GM12864 (cell line): ENCODE data around the gene KHK.

Experiments
- DNase-seq: peaks from one replicate; pipeline ENCODE4 v3.0.0-alpha.2; 2011; ENCODE audit warnings: low read depth
- H3K4me3 ChIP-seq: 2 replicates; pipeline ENCODE4 v1.5.1; 2011; ENCODE audit warnings: mild to moderate bottlenecking, low read depth, low read length, control low read depth
- TF ChIP-seq, protein P1 (sequence below): IDR thresholded peaks from 2 replicates; pipeline ENCODE4 v1.5.1; 2011; ENCODE audit warnings: low read depth, mild to moderate bottlenecking, moderate library complexity, low read length, control low read depth, inconsistent platforms; ENCODE audit errors: missing control alignments

The KHK gene

DNA sequence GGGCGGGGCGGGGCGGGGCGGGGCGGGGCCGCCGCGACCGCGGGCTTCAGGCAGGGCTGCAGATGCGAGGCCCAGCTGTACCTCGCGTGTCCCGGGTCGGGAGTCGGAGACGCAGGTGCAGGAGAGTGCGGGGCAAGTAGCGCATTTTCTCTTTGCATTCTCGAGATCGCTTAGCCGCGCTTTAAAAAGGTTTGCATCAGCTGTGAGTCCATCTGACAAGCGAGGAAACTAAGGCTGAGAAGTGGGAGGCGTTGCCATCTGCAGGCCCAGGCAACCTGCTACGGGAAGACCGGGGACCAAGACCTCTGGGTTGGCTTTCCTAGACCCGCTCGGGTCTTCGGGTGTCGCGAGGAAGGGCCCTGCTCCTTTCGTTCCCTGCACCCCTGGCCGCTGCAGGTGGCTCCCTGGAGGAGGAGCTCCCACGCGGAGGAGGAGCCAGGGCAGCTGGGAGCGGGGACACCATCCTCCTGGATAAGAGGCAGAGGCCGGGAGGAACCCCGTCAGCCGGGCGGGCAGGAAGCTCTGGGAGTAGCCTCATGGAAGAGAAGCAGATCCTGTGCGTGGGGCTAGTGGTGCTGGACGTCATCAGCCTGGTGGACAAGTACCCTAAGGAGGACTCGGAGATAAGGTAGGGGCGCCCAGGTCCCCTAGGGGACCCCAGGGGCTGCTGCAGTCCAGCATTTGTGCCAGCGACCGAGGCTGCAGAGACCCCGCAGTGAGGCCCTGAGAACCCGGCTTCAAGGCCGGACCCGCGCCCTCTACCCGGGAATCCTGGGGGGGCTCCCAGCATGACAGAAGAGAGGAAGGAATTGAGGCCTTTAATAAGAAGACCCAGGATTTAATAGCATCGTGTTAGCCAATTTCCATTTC lies at the start of gene KHK:
Gene KHK (plus strand): TSS at position 49 of the 870 bp plus-strand sequence. CDS start 488 bp downstream, at position 537.
- peak within 1 kb of the TSS; percentile 60 for H3K4me3 ChIP-seq
- DNase-seq: no peak
- TF ChIP-seq, protein P1, sequence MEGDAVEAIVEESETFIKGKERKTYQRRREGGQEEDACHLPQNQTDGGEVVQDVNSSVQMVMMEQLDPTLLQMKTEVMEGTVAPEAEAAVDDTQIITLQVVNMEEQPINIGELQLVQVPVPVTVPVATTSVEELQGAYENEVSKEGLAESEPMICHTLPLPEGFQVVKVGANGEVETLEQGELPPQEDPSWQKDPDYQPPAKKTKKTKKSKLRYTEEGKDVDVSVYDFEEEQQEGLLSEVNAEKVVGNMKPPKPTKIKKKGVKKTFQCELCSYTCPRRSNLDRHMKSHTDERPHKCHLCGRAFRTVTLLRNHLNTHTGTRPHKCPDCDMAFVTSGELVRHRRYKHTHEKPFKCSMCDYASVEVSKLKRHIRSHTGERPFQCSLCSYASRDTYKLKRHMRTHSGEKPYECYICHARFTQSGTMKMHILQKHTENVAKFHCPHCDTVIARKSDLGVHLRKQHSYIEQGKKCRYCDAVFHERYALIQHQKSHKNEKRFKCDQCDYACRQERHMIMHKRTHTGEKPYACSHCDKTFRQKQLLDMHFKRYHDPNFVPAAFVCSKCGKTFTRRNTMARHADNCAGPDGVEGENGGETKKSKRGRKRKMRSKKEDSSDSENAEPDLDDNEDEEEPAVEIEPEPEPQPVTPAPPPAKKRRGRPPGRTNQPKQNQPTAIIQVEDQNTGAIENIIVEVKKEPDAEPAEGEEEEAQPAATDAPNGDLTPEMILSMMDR: no peak

DNA sequence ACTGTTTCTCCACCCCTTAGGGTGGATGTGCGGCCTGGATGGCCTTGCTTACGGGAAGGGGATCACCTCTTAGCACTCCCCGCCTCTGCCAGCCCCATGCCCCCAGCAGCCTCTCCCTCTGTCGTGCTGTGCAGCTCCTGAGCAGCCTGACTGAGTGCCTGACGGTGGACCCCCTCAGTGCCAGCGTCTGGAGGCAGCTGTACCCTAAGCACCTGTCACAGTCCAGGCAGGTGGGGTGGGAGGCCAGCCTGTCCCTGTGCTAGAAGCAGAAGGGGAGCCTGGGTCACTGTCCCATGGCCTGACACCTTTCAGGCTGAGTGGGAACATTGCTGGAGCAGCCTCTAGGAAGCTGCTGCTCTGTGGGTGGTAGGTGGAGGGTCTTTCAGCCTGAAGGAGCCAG lies 48.6 kb upstream of the KHK start:
- DNase-seq: no peak
- no peak overlapping the region for H3K4me3 ChIP-seq
- TF ChIP-seq, protein P1: no peak

GRCh38 chr2:27038631-27039339 lies 47.8 kb upstream of the KHK start:
- TF ChIP-seq, protein P1: no peak
- no peak for DNase-seq
- H3K4me3 ChIP-seq: no peak overlapping the region

DNA sequence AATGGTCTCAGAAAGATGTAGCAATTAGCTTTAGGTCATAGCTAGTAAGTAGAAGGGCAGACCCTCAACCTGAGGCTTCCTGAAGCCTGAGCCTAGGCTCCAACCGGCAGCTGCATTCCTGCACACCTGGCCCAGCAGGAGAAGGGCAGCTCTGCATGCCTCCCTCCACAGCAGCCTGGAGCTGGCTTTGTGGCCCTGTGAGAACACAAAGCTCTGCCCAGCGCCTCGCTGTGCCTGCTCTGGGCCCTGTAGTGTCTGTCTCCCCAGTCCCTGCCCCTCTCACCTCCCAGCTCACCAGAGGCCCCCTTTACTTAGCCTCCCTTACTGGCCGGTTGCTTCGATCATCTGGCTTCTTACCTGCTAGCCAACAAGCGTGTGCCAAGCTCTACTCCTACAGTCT lies 47.1 kb upstream of the KHK start:
- TF ChIP-seq, protein P1: no peak
- DNase-seq: no peak
- no peak overlapping the region for H3K4me3 ChIP-seq

DNA sequence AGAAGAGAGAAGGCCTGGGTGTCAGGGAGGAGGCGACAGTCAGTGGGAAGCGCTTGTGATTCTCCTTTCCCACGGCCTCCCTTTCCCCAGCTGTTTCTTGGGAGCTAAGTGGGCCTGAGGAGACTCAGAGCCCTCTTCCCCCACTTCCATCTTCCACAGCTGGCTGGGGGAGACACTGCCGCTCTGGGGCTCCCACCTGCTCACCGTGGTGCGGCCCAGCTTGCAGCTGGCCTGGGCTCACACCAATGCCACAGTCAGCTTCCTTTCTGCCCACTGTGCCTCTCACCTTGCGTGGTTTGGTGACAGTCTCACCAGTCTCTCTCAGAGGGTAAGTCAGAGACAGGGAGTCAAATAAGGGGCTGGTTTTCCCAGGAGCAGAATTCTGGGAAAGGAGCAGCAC lies 46.7 kb upstream of the KHK start:
- no peak overlapping the region for H3K4me3 ChIP-seq
- TF ChIP-seq, protein P1: no peak
- no peak for DNase-seq

GRCh38 chr2:27040282-27040681 lies 46.3 kb upstream of the KHK start:
- no peak for DNase-seq
- no peak overlapping the region for H3K4me3 ChIP-seq

More at GRCh38 chr2:27040282-27040681, 46.3 kb upstream of the KHK start:
- TF ChIP-seq, protein P1: no peak
